ENCODE data around the gene IL26. TPM values are rescaled to one million over a fixed set of nuclear protein-coding genes. Genes with fewer than 3 reads are reported as not detected.

The IL26 gene
- total RNA-seq, 8 experiments from 2014 or later, result not detected

DNA sequence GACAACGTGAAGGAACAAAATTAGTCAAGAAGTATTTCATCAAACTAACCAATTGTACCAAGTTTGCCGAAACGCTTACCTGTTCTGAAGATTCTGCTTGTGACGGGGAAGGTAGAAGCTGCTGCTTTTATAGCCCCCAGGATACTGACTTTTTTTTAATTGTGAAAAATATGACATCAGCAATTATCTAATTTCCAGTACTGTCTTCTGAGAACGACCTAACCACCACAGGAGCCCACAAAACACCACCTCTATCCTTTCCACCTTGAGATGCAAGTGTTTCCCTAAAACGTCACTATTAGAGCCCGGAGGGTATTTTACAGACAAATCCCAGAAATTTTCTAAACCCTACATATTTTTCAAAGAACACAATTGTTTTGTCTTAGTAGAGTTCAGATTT, 27.9 kb upstream of the IL26 start, which contains the start of gene IL22:
TSS of gene IL22 (minus strand) at position 101 of the 400 bp plus-strand sequence. CDS start 156 bp downstream, outside the sequence.
- Histone ChIP-seq H3K27ac (no peak within 1 kb of the TSS), H3K4me1 (replicated peaks in 1 of 2) (no peaks in the 10 kb centered on the region), H3K4me3 (no peak within 1 kb of the TSS)
- in situ Hi-C loops (cut with MboI; ENCODE audit: low pct_unique_long_range_greater_than_20kb in 2 of 9, low sequenced_read_pairs in 9 of 9, unreplicated experiment in 9 of 9), result no loop called here
- WGBS, 10 experiments, result 40 to 96% (median 73%) methylated on average over 1 to 7 of the region's 7 CpGs; no CpG with 5 or more reads in 2 of the 10 experiments
- no peak for ATAC-seq (replicated peaks in 6 of 8)

DNA sequence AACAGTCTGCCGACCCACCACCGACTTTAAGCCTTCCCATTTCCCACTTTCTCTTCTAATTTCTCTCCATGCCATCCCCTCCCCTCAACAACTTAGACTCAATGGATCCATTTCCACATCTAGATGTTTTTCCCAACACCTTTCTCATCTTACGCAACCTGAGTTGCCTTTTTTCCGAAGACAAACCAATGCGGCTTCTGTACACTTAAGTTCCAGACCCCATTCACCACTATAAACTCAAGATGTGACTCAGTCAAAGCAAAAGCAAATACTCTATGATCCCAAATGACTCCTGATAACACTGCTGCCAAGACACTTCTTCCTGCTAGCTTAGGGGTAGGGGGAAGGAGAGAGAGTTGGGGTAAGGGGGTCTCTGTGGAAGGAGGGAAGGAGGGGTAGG, 26.5 kb upstream of the IL26 start:
- Histone ChIP-seq H3K4me1 (replicated peaks in 1 of 2) (no peaks in the 10 kb centered on the region), H3K4me3 (no peak overlapping the region), H3K27ac (no peak overlapping the region)
- WGBS, 10 experiments, result 60 to 100% (median 94%) methylated on average over 2 to 5 of the region's 5 CpGs; no CpG with 5 or more reads in 2 of the 10 experiments
- in situ Hi-C loops (cut with MboI; ENCODE audit: low pct_unique_long_range_greater_than_20kb in 2 of 9, low sequenced_read_pairs in 9 of 9, unreplicated experiment in 9 of 9), result no loop called here
- ATAC-seq (replicated peaks in 6 of 8), result no peak

DNA sequence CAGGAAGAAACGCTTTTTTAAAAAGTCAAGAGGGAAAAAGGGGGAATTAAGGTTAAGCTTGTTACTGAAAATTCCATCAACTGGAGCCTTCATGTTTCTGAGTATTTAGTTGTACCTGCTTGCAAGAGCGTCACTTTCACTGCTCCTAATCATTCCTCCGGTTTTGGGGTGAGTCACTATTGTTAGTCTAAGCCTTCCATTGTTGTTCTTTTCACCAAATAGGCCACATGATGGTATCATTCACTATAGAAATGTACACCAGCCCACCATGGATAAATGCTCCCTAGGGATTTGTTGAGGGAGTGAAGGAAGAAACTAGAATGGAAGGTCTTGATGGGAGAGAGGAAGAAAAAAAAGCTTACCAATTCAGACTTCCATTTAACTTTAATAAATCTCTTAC, 24.8 kb upstream of the IL26 start:
- no peak overlapping the region for H3K27ac ChIP-seq
- H3K4me1 ChIP-seq (replicated peaks in 1 of 2), result peaks cover 0 to 3% of the 10 kb centered on the region in 2 donors
- in situ Hi-C loops (cut with MboI; ENCODE audit: low pct_unique_long_range_greater_than_20kb in 2 of 9, low sequenced_read_pairs in 9 of 9, unreplicated experiment in 9 of 9), result no loop called here
- ATAC-seq (replicated peaks in 6 of 8), result no peak
- WGBS, 10 experiments, result 25 to 100% (median 63%) methylated on average over 1 to 3 of the region's 3 CpGs; no CpG with 5 or more reads in 2 of the 10 experiments
- no peak overlapping the region for H3K4me3 ChIP-seq

DNA sequence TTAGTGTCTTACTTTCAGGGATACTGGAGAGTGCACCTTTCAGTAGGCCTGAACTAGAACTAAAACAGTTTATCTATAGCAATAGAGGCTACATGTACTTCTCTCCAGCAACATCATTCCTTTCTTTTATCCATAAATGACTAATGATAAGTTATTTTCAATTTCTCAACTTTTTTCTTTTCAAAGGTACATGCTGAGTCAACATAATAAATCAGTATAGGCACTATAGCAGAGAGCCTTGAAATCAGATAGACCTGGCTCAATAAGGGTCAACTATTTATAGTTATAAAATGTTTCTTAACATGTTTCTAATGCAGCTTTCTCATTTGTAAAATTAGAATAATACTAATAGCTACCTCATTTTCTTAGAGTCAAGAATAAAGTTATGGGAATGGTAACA, 22.2 kb upstream of the IL26 start:
- in situ Hi-C loops (cut with MboI; ENCODE audit: low pct_unique_long_range_greater_than_20kb in 2 of 9, low sequenced_read_pairs in 9 of 9, unreplicated experiment in 9 of 9), result no loop called here
- Histone ChIP-seq H3K27ac (no peak overlapping the region), H3K4me1 (replicated peaks in 1 of 2) (peaks cover 0 to 3% of the 10 kb centered on the region in 2 donors), H3K4me3 (no peak overlapping the region)
- no peak for ATAC-seq (replicated peaks in 6 of 8)

DNA sequence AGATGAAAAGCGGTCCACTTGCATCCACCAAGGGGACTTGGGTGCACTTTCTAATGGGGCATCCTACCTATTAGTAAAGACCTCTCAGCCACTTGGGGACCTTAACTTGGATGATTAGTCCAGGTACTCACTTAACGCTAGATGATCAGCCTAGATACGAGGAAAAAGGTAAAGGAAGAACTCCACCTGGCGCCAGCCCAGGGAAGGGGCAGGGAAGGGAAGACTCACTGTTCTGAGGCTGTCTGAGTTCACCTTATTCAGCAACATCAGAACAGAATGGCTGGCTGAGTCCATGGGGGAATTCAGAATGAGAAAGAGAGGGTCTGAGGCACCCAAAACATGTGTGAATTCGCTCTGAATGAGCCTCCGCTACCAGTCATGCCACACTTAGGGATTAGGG, 20.7 kb upstream of the IL26 start:
- ATAC-seq (replicated peaks in 6 of 8), result no peak
- in situ Hi-C loops (cut with MboI; ENCODE audit: low pct_unique_long_range_greater_than_20kb in 2 of 9, low sequenced_read_pairs in 9 of 9, unreplicated experiment in 9 of 9), result no loop called here
- peaks cover 0 to 3% of the 10 kb centered on the region in 2 donors for H3K4me1 ChIP-seq (replicated peaks in 1 of 2)
- 80 to 100% (median 100%) methylated on average over 1 to 5 of the region's 6 CpGs; no CpG with 5 or more reads in 3 of the 10 experiments for WGBS, 10 experiments
- H3K27ac ChIP-seq, result no peak overlapping the region
- H3K4me3 ChIP-seq, result no peak overlapping the region

DNA sequence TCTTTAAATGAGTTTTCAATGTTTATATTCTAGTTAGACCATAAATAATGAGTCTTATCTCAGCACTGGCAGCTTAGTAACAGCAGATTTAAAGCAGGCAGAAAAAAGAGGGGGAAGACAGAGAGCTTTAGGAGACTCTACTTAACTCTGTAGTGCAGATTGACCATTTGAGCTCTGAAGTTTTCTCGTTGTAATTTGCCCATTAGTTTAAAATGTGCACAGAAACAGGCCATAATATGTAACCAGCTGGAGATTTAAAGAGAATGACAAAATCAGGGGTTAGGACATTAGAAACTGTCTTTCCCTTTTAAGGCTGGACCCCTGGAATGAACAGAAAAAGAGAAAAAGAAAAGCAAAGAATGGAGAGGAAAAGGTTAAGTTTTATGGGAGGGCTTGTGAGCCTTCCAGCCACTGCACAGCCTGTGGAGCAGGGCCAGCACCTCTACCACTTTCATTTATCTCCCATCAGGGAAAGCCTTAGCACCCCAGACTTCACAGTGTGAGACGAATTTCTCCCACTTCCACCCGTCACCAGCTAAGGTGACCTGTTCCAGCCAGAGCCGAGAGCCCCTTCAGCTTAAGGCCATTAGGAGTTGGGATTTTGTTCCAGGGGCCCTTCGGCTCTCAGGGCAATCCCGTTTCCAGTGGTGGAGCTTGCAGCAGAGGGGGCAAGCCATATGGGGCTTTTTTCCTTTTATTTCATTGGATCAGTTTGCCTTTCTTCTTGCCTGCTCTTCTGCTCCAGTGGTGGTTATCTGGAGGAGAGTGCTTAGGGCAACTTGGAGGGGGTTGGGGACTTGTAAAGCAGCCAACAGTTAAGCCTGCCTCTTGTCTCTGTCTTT, 19.8 kb upstream of the IL26 start:
- Histone ChIP-seq H3K27ac (no peak overlapping the region), H3K4me3 (no peak overlapping the region), H3K4me1 (replicated peaks in 1 of 2) (peaks cover 0 to 3% of the 10 kb centered on the region in 2 donors)
- ATAC-seq (replicated peaks in 6 of 8), result peak in 1 of 8 experiments; percentile 27
- in situ Hi-C loops (cut with MboI; ENCODE audit: low pct_unique_long_range_greater_than_20kb in 2 of 9, low sequenced_read_pairs in 9 of 9, unreplicated experiment in 9 of 9), result no loop called here
- WGBS, 10 experiments, result 15 to 71% (median 35%) methylated on average over 1 to 6 of the region's 6 CpGs; no CpG with 5 or more reads in 1 of the 10 experiments

DNA sequence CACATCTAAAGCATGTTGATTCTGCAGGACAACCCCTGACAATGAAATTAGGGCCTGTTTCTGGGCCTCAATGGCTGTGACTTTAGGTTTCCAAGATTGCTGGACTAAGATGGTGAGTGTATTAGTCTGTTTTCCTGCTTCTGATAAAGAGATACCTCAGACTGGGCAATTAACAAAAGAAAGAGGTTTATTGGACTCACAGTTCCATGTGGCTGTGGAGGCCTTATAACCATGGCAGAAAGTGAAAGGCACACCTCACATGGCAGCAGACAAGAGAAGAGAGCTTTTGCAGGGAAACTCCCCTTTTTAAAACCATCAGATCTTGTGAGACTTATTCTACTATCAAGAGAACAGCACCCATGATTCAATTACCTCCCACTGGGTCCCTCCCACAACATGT, 17.2 kb upstream of the IL26 start:
- in situ Hi-C loops (cut with MboI; ENCODE audit: low pct_unique_long_range_greater_than_20kb in 2 of 9, low sequenced_read_pairs in 9 of 9, unreplicated experiment in 9 of 9), result no loop called here

DNA sequence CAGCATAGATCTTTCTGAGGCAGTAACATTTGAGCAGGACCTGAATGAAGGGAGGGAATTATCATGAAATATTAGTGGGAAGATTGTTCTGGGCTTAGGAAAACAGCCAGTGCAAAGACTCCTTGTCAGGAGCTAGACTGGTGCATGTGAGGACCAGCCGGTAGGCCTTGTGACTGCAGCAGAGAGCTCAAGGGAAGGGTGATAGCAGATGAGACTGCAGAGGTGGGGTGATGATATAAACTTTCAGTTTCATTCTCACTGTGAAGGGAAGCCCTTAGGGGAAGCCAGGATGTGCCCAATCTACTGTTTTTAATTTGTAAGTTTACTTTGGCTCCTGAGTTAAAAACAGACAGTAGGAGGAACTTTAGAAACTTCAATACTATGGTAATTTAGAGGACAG, 15.4 kb upstream of the IL26 start:
- no peak overlapping the region for H3K4me3 ChIP-seq
- peak in 3 of 8 experiments; percentile 85 to 89 (median 87) for ATAC-seq (replicated peaks in 6 of 8)
- 80% methylated on average over 1 of the region's 1 CpG; no CpG with 5 or more reads in 9 of the 10 experiments for WGBS, 10 experiments
- H3K4me1 ChIP-seq (replicated peaks in 1 of 2), result peaks cover 0 to 3% of the 10 kb centered on the region in 2 donors
- in situ Hi-C loops (cut with MboI; ENCODE audit: low pct_unique_long_range_greater_than_20kb in 2 of 9, low sequenced_read_pairs in 9 of 9, unreplicated experiment in 9 of 9), result no loop called here
- no peak overlapping the region for H3K27ac ChIP-seq

More for the DNA sequence above, 17.2 kb upstream of the IL26 start:
- no peak overlapping the region for H3K27ac ChIP-seq
- no peak for ATAC-seq (replicated peaks in 6 of 8)
- peaks cover 0 to 3% of the 10 kb centered on the region in 2 donors for H3K4me1 ChIP-seq (replicated peaks in 1 of 2)
- no peak overlapping the region for H3K4me3 ChIP-seq

DNA sequence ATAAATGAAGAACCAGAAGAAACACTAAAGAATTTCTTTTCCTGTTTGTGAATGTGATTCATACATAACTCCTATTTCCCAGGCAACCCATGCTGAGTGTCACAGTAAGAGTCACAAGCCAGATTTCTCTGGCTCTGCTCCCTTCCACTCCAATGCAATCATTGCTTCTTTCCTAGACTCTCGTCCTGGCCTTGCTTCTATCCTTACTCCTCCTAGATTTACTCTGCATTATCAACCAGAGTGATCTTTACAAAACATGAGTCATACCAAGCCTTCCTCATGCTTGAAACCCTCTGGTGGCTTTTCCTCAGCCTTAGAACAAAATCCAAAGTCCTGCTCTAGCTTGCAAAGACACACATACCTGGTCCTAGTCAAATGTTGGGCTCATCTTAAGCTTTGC, 14.5 kb upstream of the IL26 start:
- no peaks in the 10 kb centered on the region for H3K4me1 ChIP-seq (replicated peaks in 1 of 2)
- peak in 5 of 8 experiments; percentile 38 to 89 (median 82) for ATAC-seq (replicated peaks in 6 of 8)
- in situ Hi-C loops (cut with MboI; ENCODE audit: low pct_unique_long_range_greater_than_20kb in 2 of 9, low sequenced_read_pairs in 9 of 9, unreplicated experiment in 9 of 9), result no loop called here
- no peak overlapping the region for H3K27ac ChIP-seq
- no peak overlapping the region for H3K4me3 ChIP-seq
- WGBS, 10 experiments, result 0 to 100% (median 69%) methylated on average over 1 of the region's 1 CpG; no CpG with 5 or more reads in 2 of the 10 experiments

DNA sequence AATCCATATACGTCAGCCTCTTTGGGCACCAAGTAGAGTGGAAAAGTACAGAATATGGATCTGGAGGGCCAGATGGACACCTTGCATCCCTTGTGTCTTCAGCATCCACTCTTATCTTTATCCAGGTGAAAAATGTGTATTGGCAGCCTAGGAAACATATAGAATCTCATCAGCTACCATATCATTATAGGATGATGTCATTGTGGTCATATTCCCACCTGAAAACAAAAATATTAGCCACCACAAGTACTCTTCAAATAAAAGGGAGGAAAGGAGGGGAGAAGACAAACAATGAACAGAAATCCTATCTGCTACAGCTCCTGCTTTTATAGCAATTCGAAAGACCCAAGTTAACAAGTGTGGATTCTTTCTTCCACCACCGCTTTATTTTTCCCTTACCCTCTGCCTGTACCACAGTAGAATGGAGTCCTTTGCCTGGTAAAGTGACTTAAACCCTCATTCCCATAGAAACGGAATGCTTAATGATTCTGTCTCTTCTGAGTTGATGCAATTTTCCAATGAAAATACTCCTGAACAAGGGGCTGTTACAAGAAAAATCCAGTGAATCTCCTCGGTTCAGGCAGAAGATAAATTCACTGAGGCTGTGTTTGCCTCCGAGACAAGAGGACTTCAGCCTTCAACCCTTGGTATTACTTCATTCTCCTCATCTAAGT, 13.8 kb upstream of the IL26 start:
- in situ Hi-C loops (cut with MboI; ENCODE audit: low pct_unique_long_range_greater_than_20kb in 2 of 9, low sequenced_read_pairs in 9 of 9, unreplicated experiment in 9 of 9), result no loop called here
- Histone ChIP-seq H3K4me1 (replicated peaks in 1 of 2) (no peaks in the 10 kb centered on the region), H3K4me3 (no peak overlapping the region), H3K27ac (no peak overlapping the region)
- 60 to 94% (median 83%) methylated on average over 2 to 5 of the region's 6 CpGs; no CpG with 5 or more reads in 1 of the 10 experiments for WGBS, 10 experiments
- peak in 2 of 8 experiments; percentile 24 to 76 for ATAC-seq (replicated peaks in 6 of 8)

DNA sequence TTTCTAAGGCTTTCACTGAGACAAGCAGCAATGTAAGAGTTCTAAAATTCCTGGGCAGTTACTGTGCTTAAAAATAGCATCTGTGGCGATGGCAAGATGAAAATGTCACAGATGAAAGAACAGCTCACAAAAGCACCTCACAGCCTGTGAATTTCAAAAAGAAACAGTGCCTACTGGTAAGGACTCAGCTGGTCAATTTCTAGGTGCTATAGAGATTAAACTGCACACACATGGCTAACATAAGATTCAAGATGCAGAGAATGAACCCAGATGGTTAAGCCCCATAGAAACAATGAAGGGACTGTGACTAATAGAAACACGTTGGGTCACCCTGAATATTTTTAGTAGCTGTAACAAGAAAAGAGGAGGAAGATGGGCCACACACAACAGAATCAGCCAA, 12.0 kb upstream of the IL26 start:
- H3K27ac ChIP-seq, result no peak overlapping the region
- peak in 3 of 8 experiments; percentile 8 to 35 (median 29) for ATAC-seq (replicated peaks in 6 of 8)
- 0 to 67% (median 25%) methylated on average over 1 to 2 of the region's 2 CpGs; no CpG with 5 or more reads in 1 of the 10 experiments for WGBS, 10 experiments
- H3K4me3 ChIP-seq, result no peak overlapping the region
- in situ Hi-C loops (cut with MboI; ENCODE audit: low pct_unique_long_range_greater_than_20kb in 2 of 9, low sequenced_read_pairs in 9 of 9, unreplicated experiment in 9 of 9), result no loop called here
- no peaks in the 10 kb centered on the region for H3K4me1 ChIP-seq (replicated peaks in 1 of 2)

DNA sequence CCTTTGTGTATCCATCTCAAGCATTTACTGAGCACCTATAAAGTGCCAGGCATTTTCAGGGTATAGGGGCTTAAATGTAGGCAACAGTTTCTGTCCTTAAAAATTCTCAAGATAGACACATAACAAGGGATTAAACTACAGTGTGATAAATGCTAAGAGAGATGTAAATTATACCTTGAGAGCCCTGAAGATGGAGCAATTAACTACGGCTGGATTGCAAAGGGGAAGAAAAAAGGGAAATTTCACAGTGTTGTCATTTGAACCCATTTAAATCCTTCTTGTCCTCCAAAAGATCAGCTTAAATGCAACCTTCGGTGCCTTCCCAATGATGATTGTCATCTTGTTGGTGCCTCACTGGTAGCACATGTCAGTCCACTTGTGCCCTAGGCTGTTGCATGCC, 11.5 kb upstream of the IL26 start:
- WGBS, 10 experiments, result 60 to 100% (median 70%) methylated on average over 1 to 2 of the region's 2 CpGs; no CpG with 5 or more reads in 3 of the 10 experiments
- no peak overlapping the region for H3K4me3 ChIP-seq
- ATAC-seq (replicated peaks in 6 of 8), result no peak
- no peaks in the 10 kb centered on the region for H3K4me1 ChIP-seq (replicated peaks in 1 of 2)
- in situ Hi-C loops (cut with MboI; ENCODE audit: low pct_unique_long_range_greater_than_20kb in 2 of 9, low sequenced_read_pairs in 9 of 9, unreplicated experiment in 9 of 9), result no loop called here
- H3K27ac ChIP-seq, result no peak overlapping the region

DNA sequence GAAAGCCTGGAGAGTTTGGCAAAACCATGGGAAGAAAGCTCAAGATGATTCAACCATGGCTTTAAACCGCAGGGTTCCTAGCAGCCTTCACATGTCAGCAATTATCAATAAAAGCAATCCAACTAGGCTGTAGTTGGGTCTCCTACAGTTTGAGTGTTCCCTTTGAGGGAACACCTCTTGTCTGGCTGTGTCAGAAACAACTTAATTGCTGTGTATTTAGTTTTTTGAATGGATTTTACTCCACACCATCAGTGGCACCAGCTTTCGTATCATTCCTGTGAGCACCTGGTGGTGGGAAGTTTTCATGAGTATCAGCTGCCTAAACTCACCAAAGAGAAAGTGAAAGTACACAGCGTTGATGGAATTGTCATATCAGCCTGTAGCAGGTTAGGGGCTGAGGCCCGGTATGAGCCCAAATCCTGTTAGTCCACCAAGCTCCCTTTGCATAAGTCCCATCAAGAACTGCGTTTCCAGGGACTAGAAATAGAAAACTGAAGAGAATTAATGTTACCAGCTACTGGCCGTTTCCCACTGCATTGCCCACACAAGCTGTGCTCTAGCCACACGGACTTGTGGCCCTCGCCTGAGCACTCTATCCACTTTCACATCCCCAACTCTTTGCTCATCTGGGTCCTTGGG, 10.9 kb upstream of the IL26 start:
- H3K27ac ChIP-seq, result no peak overlapping the region
- no peaks in the 10 kb centered on the region for H3K4me1 ChIP-seq (replicated peaks in 1 of 2)
- 70 to 100% (median 98%) methylated on average over 2 to 6 of the region's 8 CpGs; no CpG with 5 or more reads in 1 of the 10 experiments for WGBS, 10 experiments
- no peak overlapping the region for H3K4me3 ChIP-seq
- no peak for ATAC-seq (replicated peaks in 6 of 8)
- in situ Hi-C loops (cut with MboI; ENCODE audit: low pct_unique_long_range_greater_than_20kb in 2 of 9, low sequenced_read_pairs in 9 of 9, unreplicated experiment in 9 of 9), result no loop called here
